Spinal cord (tissue), 10 donors: ENCODE results near the gene TRIM9. TPM values are rescaled to one million over a fixed set of nuclear protein-coding genes. Genes with fewer than 3 reads are reported as not detected.

Experiments
- DNase-seq, 6 donors: peaks; one replicate each; pipeline versions ENCODE4 v3.0.0 to v3.0.0-alpha.2; 2013 to 2015; ENCODE audit warnings: low spot score in 6 of 6, low read depth in 4 of 6
- H3K27ac ChIP-seq: one replicate; pipeline ENCODE4 v1.5.1; 2013; ENCODE audit warnings: low read depth, low read length, control low read depth
- H3K27me3 ChIP-seq: one replicate; pipeline ENCODE4 v1.6.1; 2013; ENCODE audit warnings: low read length; ENCODE audit not compliant: control insufficient read depth, insufficient read depth
- H3K36me3 ChIP-seq: one replicate; pipeline ENCODE4 v1.6.1; 2013; ENCODE audit warnings: low read length; ENCODE audit not compliant: control insufficient read depth, insufficient read depth
- H3K4me1 ChIP-seq: one replicate; pipeline ENCODE4 v1.6.1; 2013; ENCODE audit warnings: low read length; ENCODE audit not compliant: control insufficient read depth, insufficient read depth
- H3K4me3 ChIP-seq: one replicate; pipeline ENCODE4 v1.5.1; 2013; ENCODE audit warnings: low read depth, low read length, control low read depth
- H3K9me3 ChIP-seq: one replicate; pipeline ENCODE4 v1.6.1; 2013; ENCODE audit warnings: low read length; ENCODE audit not compliant: control insufficient read depth, insufficient read depth
- WGBS: methylation state at CpG from one replicate; pipeline ENCODE4 v1.1.5; 2013; ENCODE audit warnings: missing lambda C conversion rate; ENCODE audit not compliant: insufficient coverage; 5-methylcytosine and 5-hydroxymethylcytosine counted together
- polyA plus RNA-seq, 2 donors: library from polyadenylated mRNA; unstranded; fragments of 120-200 nt; gene quantifications; one replicate each; pipeline ENCODE4 v1.2.1, GENCODE V29; 2013; ENCODE audit not compliant: insufficient read length in 2 of 2
- total RNA-seq, 2 donors: library from RNA; depleted of rRNA in 1 of 2; stranded (reverse); fragments of 120-200 nt in 1 of 2; fragments of >200 nt in 1 of 2; gene quantifications; one replicate each; pipeline versions ENCODE4 v1.2.3 to v1.2.4, GENCODE V29; 2013 to 2014
- donor health status: healthy.

The TRIM9 gene
- total and polyA plus RNA-seq, 4 donors = 28.9 to 122 (median 78.6) TPM

- 67% methylated on average over 3 of the region's 4 CpGs for WGBS
- DNase-seq = no peak
- no peaks in the 10 kb centered on the region for H3K27me3 ChIP-seq
- no peak overlapping the region for H3K27ac ChIP-seq
- no peaks in the 10 kb centered on the region for H3K9me3 ChIP-seq
- no peaks in the 10 kb centered on the region for H3K36me3 ChIP-seq
- no peaks in the 10 kb centered on the region for H3K4me1 ChIP-seq
- no peak overlapping the region for H3K4me3 ChIP-seq
Measured at GRCh38 chr14:51119411-51120051, 24.6 kb upstream of the TRIM9 start.

GRCh38 chr14:51118993-51119392 lies 24.1 kb upstream of the TRIM9 start:
- Histone ChIP-seq H3K9me3 (no peaks in the 10 kb centered on the region), H3K4me1 (no peaks in the 10 kb centered on the region), H3K27me3 (no peaks in the 10 kb centered on the region), H3K27ac (no peak overlapping the region), H3K36me3 (no peaks in the 10 kb centered on the region), H3K4me3 (no peak overlapping the region)
- DNase-seq = peak in 1 of 6 donors; percentile 26

- 63% methylated on average over 1 of the region's 1 CpG for WGBS
- H3K4me1 ChIP-seq = no peaks in the 10 kb centered on the region
- H3K4me3 ChIP-seq = no peak overlapping the region
- H3K36me3 ChIP-seq = no peaks in the 10 kb centered on the region
- no peaks in the 10 kb centered on the region for H3K9me3 ChIP-seq
- no peak for DNase-seq
- H3K27ac ChIP-seq = no peak overlapping the region
- H3K27me3 ChIP-seq = no peaks in the 10 kb centered on the region
Measured at GRCh38 chr14:51117593-51117992, 22.7 kb upstream of the TRIM9 start.

- H3K4me1 ChIP-seq = no peaks in the 10 kb centered on the region
- no peaks in the 10 kb centered on the region for H3K27me3 ChIP-seq
- no peak for DNase-seq
- H3K9me3 ChIP-seq = no peaks in the 10 kb centered on the region
- no peak overlapping the region for H3K27ac ChIP-seq
- no peaks in the 10 kb centered on the region for H3K36me3 ChIP-seq
- no peak overlapping the region for H3K4me3 ChIP-seq
- WGBS = 90% methylated on average over 1 of the region's 1 CpG
Measured at GRCh38 chr14:51116682-51117081, 21.8 kb upstream of the TRIM9 start.

GRCh38 chr14:51109651-51110050 lies 14.7 kb upstream of the TRIM9 start:
- H3K4me1 ChIP-seq = no peaks in the 10 kb centered on the region
- no peaks in the 10 kb centered on the region for H3K27me3 ChIP-seq
- H3K36me3 ChIP-seq = no peaks in the 10 kb centered on the region
- no peak for DNase-seq
- no peak overlapping the region for H3K27ac ChIP-seq
- no peaks in the 10 kb centered on the region for H3K9me3 ChIP-seq
- no peak overlapping the region for H3K4me3 ChIP-seq
- WGBS = 100% methylated on average over 1 of the region's 3 CpGs

GRCh38 chr14:51107801-51108200 lies 12.9 kb upstream of the TRIM9 start:
- no peak for DNase-seq
- no CpG with 5 or more reads among the region's 1 CpG for whole genome bisulfite sequencing
- no peaks in the 10 kb centered on the region for H3K4me1 ChIP-seq
- H3K27ac ChIP-seq = no peak overlapping the region
- H3K4me3 ChIP-seq = no peak overlapping the region
- H3K27me3 ChIP-seq = no peaks in the 10 kb centered on the region
- H3K9me3 ChIP-seq = no peaks in the 10 kb centered on the region
- no peaks in the 10 kb centered on the region for H3K36me3 ChIP-seq

GRCh38 chr14:51104467-51104866 lies 9.6 kb upstream of the TRIM9 start:
- no peak for DNase-seq
- no peaks in the 10 kb centered on the region for H3K27me3 ChIP-seq

GRCh38 chr14:51097287-51097686 lies 2.4 kb upstream of the TRIM9 start:
- H3K27me3 ChIP-seq = peaks cover 3% of the 10 kb centered on the region
- no CpG with 5 or more reads among the region's 1 CpG for WGBS
- DNase-seq = no peak
- H3K27ac ChIP-seq = no peak overlapping the region
- no peak overlapping the region for H3K4me3 ChIP-seq
- no peaks in the 10 kb centered on the region for H3K9me3 ChIP-seq
- H3K36me3 ChIP-seq = no peaks in the 10 kb centered on the region
- peaks cover 23% of the 10 kb centered on the region for H3K4me1 ChIP-seq

More at GRCh38 chr14:51104467-51104866, 9.6 kb upstream of the TRIM9 start:
- H3K36me3 ChIP-seq = no peaks in the 10 kb centered on the region
- H3K27ac ChIP-seq = no peak overlapping the region
- H3K4me1 ChIP-seq = no peaks in the 10 kb centered on the region
- H3K9me3 ChIP-seq = no peaks in the 10 kb centered on the region
- H3K4me3 ChIP-seq = no peak overlapping the region

- H3K36me3 ChIP-seq = no peaks in the 10 kb centered on the region
- H3K4me1 ChIP-seq = peaks cover 23% of the 10 kb centered on the region
- WGBS = no CpG with 5 or more reads among the region's 2 CpGs
- H3K9me3 ChIP-seq = no peaks in the 10 kb centered on the region
- H3K27me3 ChIP-seq = peaks cover 3% of the 10 kb centered on the region
- no peak overlapping the region for H3K4me3 ChIP-seq
- no peak for DNase-seq
- H3K27ac ChIP-seq = no peak overlapping the region
Measured at GRCh38 chr14:51096870-51097269, 2.0 kb upstream of the TRIM9 start.
